ENCODE data around the gene ZNF714.

DNA sequence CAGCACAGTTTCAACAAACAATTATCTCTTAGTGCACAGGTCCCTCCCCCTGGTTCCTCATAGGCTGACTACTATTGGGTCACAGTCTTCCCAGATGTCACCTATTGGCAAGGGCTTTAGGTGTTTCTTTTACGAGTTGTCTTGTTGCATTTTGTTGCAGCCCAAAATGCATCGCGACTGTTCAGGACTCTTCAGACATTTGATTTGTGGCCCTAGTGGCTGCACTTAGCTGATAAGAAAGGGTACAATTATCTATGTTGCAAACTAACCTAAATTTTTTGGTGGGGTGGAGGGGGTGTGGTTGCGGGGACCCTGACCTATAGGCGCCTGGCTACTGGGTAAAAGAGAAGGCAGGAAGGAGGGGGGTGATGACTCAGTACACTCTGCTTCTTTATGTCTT is 29.1 kb upstream of the ZNF714 start:
- TF ChIP-seq, protein P1, sequence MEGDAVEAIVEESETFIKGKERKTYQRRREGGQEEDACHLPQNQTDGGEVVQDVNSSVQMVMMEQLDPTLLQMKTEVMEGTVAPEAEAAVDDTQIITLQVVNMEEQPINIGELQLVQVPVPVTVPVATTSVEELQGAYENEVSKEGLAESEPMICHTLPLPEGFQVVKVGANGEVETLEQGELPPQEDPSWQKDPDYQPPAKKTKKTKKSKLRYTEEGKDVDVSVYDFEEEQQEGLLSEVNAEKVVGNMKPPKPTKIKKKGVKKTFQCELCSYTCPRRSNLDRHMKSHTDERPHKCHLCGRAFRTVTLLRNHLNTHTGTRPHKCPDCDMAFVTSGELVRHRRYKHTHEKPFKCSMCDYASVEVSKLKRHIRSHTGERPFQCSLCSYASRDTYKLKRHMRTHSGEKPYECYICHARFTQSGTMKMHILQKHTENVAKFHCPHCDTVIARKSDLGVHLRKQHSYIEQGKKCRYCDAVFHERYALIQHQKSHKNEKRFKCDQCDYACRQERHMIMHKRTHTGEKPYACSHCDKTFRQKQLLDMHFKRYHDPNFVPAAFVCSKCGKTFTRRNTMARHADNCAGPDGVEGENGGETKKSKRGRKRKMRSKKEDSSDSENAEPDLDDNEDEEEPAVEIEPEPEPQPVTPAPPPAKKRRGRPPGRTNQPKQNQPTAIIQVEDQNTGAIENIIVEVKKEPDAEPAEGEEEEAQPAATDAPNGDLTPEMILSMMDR (conservative IDR thresholded peaks at IDR 0.05; ENCODE audit: low read depth, low read length) = no peak
- TF ChIP-seq EZH2phosphoT487 (IDR thresholded peaks at IDR 0.05; ENCODE audit: borderline replicate concordance, low read length) (no peak), EZH2 (IDR thresholded peaks at IDR 0.05; ENCODE audit: low read length, unreplicated experiment) (no peak)

Data from PC-3 (cell line).